HepG2 (cell line): ENCODE data around the gene SND1. TPM values are rescaled to one million over a fixed set of nuclear protein-coding genes. Genes with fewer than 3 reads are reported as not detected.

ENCODE experiments used
- ATAC-seq: fragments of 200-7000 bp; cut with Tn5 transposase; 3 replicates; pipeline ENCODE4 v1.9.1; 2020; ENCODE audit warnings: mild to moderate bottlenecking, moderate library complexity
- BruUV-seq: library from RNA; stranded (reverse); fragments of 400-500 nt; replicated peaks from 2 replicates; lab custom pipeline; 2021; lab: Mats Ljungman, UMichigan
- CTCF ChIA-PET: fragments of 300-600 bp; formaldehyde crosslinking; extraction: SDS; loops from one replicate; lab custom pipeline; 2021; ENCODE audit warnings: low total read pairs, inconsistent platforms, low intra/inter-chr PET ratio; lab: Yijun Ruan, JAX
- POLR2A ChIA-PET: fragments of 350-600 bp; sonication (Branson Sonifier 250); formaldehyde crosslinking; loops from one replicate; lab custom pipeline; 2020; ENCODE audit warnings: antibody characterized with exemption, inconsistent platforms; lab: Yijun Ruan, JAX
- DNase-seq: peaks from one replicate; pipeline ENCODE4 v3.0.0-alpha.2; 2015; ENCODE audit warnings: low spot score
- FAIRE-seq: peaks from 3 replicates; lab custom pipeline; 2011; peaks lifted over from hg19 to GRCh38; lab: Jason Lieb, UNC
- H2AFZ ChIP-seq: one replicate; pipeline ENCODE4 v1.6.1; 2011; ENCODE audit warnings: low read length, inconsistent platforms
- H3K27ac ChIP-seq: fragments of 300-600 bp; 3 replicates; pipeline ENCODE4 v1.8.0; 2011; ENCODE audit warnings: mixed run types, mild to moderate bottlenecking, mixed read lengths, low read length, inconsistent platforms; ENCODE audit not compliant: insufficient read depth; ENCODE audit errors: extremely low read length
- H3K27me3 ChIP-seq, 2 experiments: fragments of 200-600 bp in 1 of 2; 2 replicates in 1 of 2; 3 replicates in 1 of 2; pipeline versions ENCODE4 v1.6.0 to v1.8.0; 2011; ENCODE audit warnings: low read length in 2 of 2, mild to moderate bottlenecking in 2 of 2, moderate library complexity in 2 of 2, inconsistent platforms in 1 of 2; ENCODE audit not compliant: insufficient read depth in 2 of 2, control insufficient read depth in 1 of 2
- H3K36me3 ChIP-seq, 2 experiments: fragments of 200-600 bp in 1 of 2; replicated peaks in 1 of 2; 2 replicates in 1 of 2; 3 replicates in 1 of 2; pipeline versions ENCODE4 v1.5.1 to v1.8.0; 2011; ENCODE audit warnings: low read length in 2 of 2, inconsistent platforms in 1 of 2; ENCODE audit not compliant: insufficient read depth in 2 of 2, control insufficient read depth in 1 of 2
- H3K4me1 ChIP-seq: 2 replicates; pipeline ENCODE4 v1.5.1; 2012; ENCODE audit warnings: low read length, inconsistent platforms; ENCODE audit not compliant: insufficient read depth
- H3K4me2 ChIP-seq: 2 replicates; pipeline ENCODE4 v1.6.0; 2011; ENCODE audit warnings: low read depth, low read length, inconsistent platforms
- H3K4me3 ChIP-seq, 3 experiments: fragments of 200-600 bp in 1 of 3; sonication (generic), shearing (Covaris generic) in 1 of 3; replicated peaks in 1 of 3; 2 replicates each; pipeline ENCODE4 v1.5.1; 2011 to 2016; ENCODE audit warnings: low read length in 3 of 3, inconsistent platforms in 2 of 3, low read depth in 2 of 3, mild to moderate bottlenecking in 2 of 3, control low read depth in 1 of 3, mixed read lengths in 1 of 3; ENCODE audit not compliant: insufficient read depth in 1 of 3
- H3K79me2 ChIP-seq: one replicate; pipeline ENCODE4 v1.6.1; 2011; ENCODE audit warnings: low read length, inconsistent platforms; ENCODE audit not compliant: insufficient read depth
- H3K9ac ChIP-seq: 2 replicates; pipeline ENCODE4 v1.6.0; 2011; ENCODE audit warnings: mild to moderate bottlenecking, low read depth, low read length, inconsistent platforms; ENCODE audit not compliant: insufficient read depth
- H3K9me3 ChIP-seq: 2 replicates; pipeline ENCODE4 v1.5.1; 2012; ENCODE audit warnings: mild to moderate bottlenecking, low read length
- H4K20me1 ChIP-seq: 2 replicates; pipeline ENCODE4 v1.6.0; 2011; ENCODE audit warnings: inconsistent platforms, mild to moderate bottlenecking, low read length, moderate library complexity; ENCODE audit not compliant: insufficient read depth
- NFE2 ChIP-seq: sonication (generic); formaldehyde crosslinking; IDR thresholded peaks from 2 replicates; pipeline ENCODE4 v1.4.0; 2020; ENCODE audit warnings: missing genetic modification reagents
- NFE2L2 ChIP-seq: fragments of 150-350 bp; IDR thresholded peaks from 2 replicates; pipeline ENCODE4 v1.6.1; 2014; ENCODE audit warnings: low read length
- RFXANK ChIP-seq: IDR thresholded peaks from 2 replicates; pipeline ENCODE4 v1.6.1; 2016
- ZNF766 ChIP-seq: sonication (generic); formaldehyde crosslinking; IDR thresholded peaks from 2 replicates; pipeline ENCODE4 v1.5.0; 2020; ENCODE audit warnings: missing genetic modification reagents, borderline replicate concordance
- WGBS: methylation state at CpG from one replicate; pipeline ENCODE4 v1.1.6; 2017; ENCODE audit warnings: low lambda C conversion rate; 5-methylcytosine and 5-hydroxymethylcytosine counted together
- in situ Hi-C: cut with HindIII; loops from 2 replicates; pipeline ENCODE4 v1.10.0; 2017; ENCODE audit warnings: low pct_unique_long_range_greater_than_20kb; ENCODE audit not compliant: extremely low pct_ligation_motif_present
- intact Hi-C: fragments of 100-400 bp; cut with micrococcal nuclease; formaldehyde crosslinking; loops from one replicate; pipeline ENCODE4 v1.10.0; 2022; ENCODE audit not compliant: unreplicated experiment
- polyA plus RNA-seq, 8 experiments: library from polyadenylated mRNA; depleted of rRNA in 3 of 8; stranded (reverse) in 7 of 8; unstranded in 1 of 8; fragments of >200 nt; fragmentation: Illumina TruSeq in 4 of 8; extraction: Trizol in 4 of 8; gene quantifications; 2 replicates each; pipeline versions ENCODE4 v1.2.1 to v1.2.3, GENCODE V29; 2011 to 2016; ENCODE audit warnings: low read depth in 4 of 8, missing spikeins in 1 of 8, mixed read lengths in 1 of 8; ENCODE audit not compliant: insufficient read depth in 1 of 8
- total RNA-seq, 5 experiments: library from RNA; depleted of rRNA; stranded (reverse); fragments of >200 nt; fragmentation: Illumina TruSeq; extraction: Trizol; gene quantifications; 2 replicates each; pipeline ENCODE4 v1.2.3, GENCODE V29; 2016; ENCODE audit warnings: low read depth in 1 of 5
- TF ChIP-seq, protein P1 (sequence below), 2 experiments: fragments of 450-650 bp in 1 of 2; sonication (generic) in 1 of 2; formaldehyde crosslinking in 1 of 2; IDR thresholded peaks; 2 replicates each; pipeline versions ENCODE4 v1.6.1 to v1.8.0; 2016 to 2022; ENCODE audit warnings: antibody characterized with exemption in 1 of 2, mild to moderate bottlenecking in 1 of 2, missing genetic modification reagents in 1 of 2
- TF ChIP-seq, protein P2 (sequence below): sonication (generic); formaldehyde crosslinking; IDR thresholded peaks from 2 replicates; pipeline ENCODE4 v1.8.0; 2022; ENCODE audit warnings: missing genetic modification reagents, low read depth, mild to moderate bottlenecking, borderline replicate concordance

The SND1 gene
- total and polyA plus RNA-seq, 2 of the 13 experiments (the other 11 are each of a cell fraction or from before 2014, with no cell fraction given), result 110 to 182 TPM

DNA sequence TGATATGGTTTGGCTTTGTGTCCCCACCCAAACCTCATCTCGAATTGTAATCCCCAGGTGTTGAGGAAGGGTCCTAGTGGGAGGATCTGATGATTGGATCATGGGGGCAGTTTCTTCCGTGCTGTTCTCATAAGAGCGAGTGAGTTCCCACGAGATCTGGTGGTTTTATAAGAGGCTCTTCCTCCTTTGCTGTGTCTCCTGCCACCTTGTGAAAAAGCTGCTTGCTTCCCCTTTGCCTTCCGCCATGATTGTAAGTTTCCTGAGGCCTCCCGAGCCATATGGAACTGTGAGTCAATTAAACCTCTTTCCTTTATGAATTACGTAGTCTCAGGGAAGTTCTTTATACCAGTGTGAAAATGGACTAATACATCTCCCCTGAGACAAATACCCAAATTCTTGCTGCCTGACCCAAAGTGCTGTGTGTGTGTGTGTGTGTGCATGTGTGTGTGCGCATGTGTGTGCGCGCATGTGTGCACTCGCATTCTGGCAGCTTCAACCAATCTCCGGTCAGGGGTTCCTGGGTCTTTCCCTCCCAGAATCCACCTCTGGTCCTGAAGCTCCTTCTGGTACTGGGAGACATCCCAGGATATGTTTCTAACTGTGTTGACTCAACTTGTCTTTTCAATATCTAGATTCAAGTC lies 477.4 kb downstream of the SND1 start:
- Histone ChIP-seq H2AFZ (no peak overlapping the region), H3K27me3 (peaks cover 0 to 35% of the 10 kb centered on the region in 2 experiments; a peak in 3 of 5 replicates), H3K9me3 (no peaks in the 10 kb centered on the region), H3K9ac (no peak overlapping the region), H3K4me1 (no peaks in the 10 kb centered on the region), H3K27ac (no peak overlapping the region), H3K4me2 (no peak overlapping the region), H3K4me3 (no peak overlapping the region), H4K20me1 (no peaks in the 10 kb centered on the region), H3K79me2 (no peaks in the 10 kb centered on the region), H3K36me3 (no peaks in the 10 kb centered on the region)
- CTCF ChIA-PET, result no interaction called here
- TF ChIP-seq NFE2 (CRISPR knock-in tag) (no peak), NFE2L2 (no peak), RFXANK (no peak), ZNF766 (CRISPR knock-in tag) (no peak)
- TF ChIP-seq, protein P1, sequence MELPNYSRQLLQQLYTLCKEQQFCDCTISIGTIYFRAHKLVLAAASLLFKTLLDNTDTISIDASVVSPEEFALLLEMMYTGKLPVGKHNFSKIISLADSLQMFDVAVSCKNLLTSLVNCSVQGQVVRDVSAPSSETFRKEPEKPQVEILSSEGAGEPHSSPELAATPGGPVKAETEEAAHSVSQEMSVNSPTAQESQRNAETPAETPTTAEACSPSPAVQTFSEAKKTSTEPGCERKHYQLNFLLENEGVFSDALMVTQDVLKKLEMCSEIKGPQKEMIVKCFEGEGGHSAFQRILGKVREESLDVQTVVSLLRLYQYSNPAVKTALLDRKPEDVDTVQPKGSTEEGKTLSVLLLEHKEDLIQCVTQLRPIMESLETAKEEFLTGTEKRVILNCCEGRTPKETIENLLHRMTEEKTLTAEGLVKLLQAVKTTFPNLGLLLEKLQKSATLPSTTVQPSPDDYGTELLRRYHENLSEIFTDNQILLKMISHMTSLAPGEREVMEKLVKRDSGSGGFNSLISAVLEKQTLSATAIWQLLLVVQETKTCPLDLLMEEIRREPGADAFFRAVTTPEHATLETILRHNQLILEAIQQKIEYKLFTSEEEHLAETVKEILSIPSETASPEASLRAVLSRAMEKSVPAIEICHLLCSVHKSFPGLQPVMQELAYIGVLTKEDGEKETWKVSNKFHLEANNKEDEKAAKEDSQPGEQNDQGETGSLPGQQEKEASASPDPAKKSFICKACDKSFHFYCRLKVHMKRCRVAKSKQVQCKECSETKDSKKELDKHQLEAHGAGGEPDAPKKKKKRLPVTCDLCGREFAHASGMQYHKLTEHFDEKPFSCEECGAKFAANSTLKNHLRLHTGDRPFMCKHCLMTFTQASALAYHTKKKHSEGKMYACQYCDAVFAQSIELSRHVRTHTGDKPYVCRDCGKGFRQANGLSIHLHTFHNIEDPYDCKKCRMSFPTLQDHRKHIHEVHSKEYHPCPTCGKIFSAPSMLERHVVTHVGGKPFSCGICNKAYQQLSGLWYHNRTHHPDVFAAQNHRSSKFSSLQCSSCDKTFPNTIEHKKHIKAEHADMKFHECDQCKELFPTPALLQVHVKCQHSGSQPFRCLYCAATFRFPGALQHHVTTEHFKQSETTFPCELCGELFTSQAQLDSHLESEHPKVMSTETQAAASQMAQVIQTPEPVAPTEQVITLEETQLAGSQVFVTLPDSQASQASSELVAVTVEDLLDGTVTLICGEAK (IDR thresholded peaks at IDR 0.05), result no peak
- TF ChIP-seq, protein P1 (CRISPR knock-in tag; IDR thresholded peaks at IDR 0.05), result no peak
- TF ChIP-seq, protein P2, sequence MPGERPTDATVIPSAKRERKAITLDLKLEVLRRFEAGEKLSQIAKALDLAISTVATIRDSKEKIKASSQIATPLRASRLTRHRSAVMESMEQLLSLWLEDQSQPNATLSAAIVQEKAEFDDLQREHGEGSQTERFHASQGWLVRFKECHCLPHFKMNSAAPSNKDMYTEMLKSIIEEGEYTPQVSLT (CRISPR knock-in tag), result no peak
- BruUV-seq, result no TSS peak
- WGBS, result 32% methylated on average over 12 of the region's 12 CpGs
- FAIRE-seq, result no peak
- no peak for ATAC-seq
- DNase-seq, result no peak
- in situ Hi-C loops (no loop called here), intact Hi-C loops (no loop called here)
- POLR2A ChIA-PET, result no interaction called here
